Osteocyte (in vitro differentiated cells): ENCODE results near the gene NPEPL1. TPM values are rescaled to one million over a fixed set of nuclear protein-coding genes. Genes with fewer than 3 reads are reported as not detected.

Experiments
- DNase-seq: peaks from one replicate; pipeline ENCODE4 v3.0.0; 2021; ENCODE audit warnings: mixed read lengths; ENCODE audit not compliant: unreplicated experiment; ENCODE audit errors: extremely low spot score
- H3K27ac Mint-ChIP-seq: one replicate; pipeline ENCODE4 v1.8.0; 2021; ENCODE audit warnings: mild to moderate bottlenecking, mixed read lengths; ENCODE audit not compliant: unreplicated experiment
- H3K27me3 Mint-ChIP-seq: one replicate; pipeline ENCODE4 v1.8.0; 2021; ENCODE audit warnings: mixed read lengths; ENCODE audit not compliant: unreplicated experiment
- H3K36me3 Mint-ChIP-seq: one replicate; pipeline ENCODE4 v1.8.0; 2021; ENCODE audit warnings: mixed read lengths; ENCODE audit not compliant: unreplicated experiment
- H3K4me1 Mint-ChIP-seq: one replicate; pipeline ENCODE4 v1.8.0; 2021; ENCODE audit warnings: mixed read lengths; ENCODE audit not compliant: unreplicated experiment
- H3K4me3 Mint-ChIP-seq: one replicate; pipeline ENCODE4 v1.8.0; 2021; ENCODE audit warnings: mild to moderate bottlenecking, moderate library complexity, mixed read lengths; ENCODE audit not compliant: unreplicated experiment
- H3K9me3 Mint-ChIP-seq: one replicate; pipeline ENCODE4 v1.8.0; 2021; ENCODE audit warnings: mixed read lengths; ENCODE audit not compliant: unreplicated experiment
- total RNA-seq: library from RNA; stranded (reverse); gene quantifications from 2 replicates; pipeline ENCODE4 v1.2.1, GENCODE V29; 2021
- TF ChIP-seq, protein P1 (sequence below): fragments of 200-600 bp; sonication (generic); IDR thresholded peaks from 2 replicates; pipeline ENCODE4 v1.5.0; 2021; ENCODE audit warnings: antibody characterized with exemption, mild to moderate bottlenecking, moderate library complexity

NPEPL1 gene
- total RNA-seq, 1 donor from 2014 or later, result 13.6 TPM

- peak; percentile 84 for DNase-seq
- Mint-ChIP-seq H3K36me3 (peaks cover 17% of the 10 kb centered on the region), H3K4me3 (no peak overlapping the region), H3K9me3 (peaks cover 5% of the 10 kb centered on the region), H3K27ac (no peak overlapping the region), H3K27me3 (no peaks in the 10 kb centered on the region), H3K4me1 (no peaks in the 10 kb centered on the region)
- TF ChIP-seq, protein P1, sequence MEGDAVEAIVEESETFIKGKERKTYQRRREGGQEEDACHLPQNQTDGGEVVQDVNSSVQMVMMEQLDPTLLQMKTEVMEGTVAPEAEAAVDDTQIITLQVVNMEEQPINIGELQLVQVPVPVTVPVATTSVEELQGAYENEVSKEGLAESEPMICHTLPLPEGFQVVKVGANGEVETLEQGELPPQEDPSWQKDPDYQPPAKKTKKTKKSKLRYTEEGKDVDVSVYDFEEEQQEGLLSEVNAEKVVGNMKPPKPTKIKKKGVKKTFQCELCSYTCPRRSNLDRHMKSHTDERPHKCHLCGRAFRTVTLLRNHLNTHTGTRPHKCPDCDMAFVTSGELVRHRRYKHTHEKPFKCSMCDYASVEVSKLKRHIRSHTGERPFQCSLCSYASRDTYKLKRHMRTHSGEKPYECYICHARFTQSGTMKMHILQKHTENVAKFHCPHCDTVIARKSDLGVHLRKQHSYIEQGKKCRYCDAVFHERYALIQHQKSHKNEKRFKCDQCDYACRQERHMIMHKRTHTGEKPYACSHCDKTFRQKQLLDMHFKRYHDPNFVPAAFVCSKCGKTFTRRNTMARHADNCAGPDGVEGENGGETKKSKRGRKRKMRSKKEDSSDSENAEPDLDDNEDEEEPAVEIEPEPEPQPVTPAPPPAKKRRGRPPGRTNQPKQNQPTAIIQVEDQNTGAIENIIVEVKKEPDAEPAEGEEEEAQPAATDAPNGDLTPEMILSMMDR, result no peak
Observed at GRCh38 chr20:58708246-58708931, 15.8 kb downstream of the NPEPL1 start.

DNA sequence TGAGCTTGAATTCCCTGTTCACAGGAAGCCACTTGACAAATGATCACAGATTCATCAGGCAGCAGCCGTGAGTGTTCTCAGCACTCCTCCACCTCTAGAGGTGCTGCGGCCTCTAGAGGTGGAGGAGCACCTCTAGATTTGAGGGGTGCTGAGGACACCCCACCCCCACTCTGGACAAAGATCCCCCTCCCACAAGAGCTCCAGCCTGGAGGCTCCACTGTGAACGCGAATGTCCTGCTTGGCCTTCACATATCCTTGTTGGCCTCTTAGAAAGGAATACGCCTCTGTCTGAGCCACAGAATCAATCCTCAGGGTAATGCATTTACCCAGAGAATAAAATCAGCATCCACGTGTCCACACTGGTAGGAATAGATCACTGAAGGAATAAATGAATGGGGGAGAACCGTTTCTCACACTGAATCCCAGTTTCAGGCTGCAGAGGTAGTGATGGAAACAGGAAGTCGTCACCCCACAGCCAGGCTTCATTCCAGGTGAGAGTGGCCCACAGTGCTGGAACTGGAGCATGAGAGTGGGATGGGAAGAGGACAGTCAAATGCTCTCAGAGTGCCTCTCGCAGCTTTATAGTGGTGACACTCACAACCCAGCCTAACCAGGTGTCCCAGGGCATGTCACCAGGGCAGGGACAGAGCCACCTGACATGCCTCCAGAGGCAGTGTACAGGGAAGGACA is 16.6 kb downstream of the NPEPL1 start:
- Mint-ChIP-seq H3K9me3 (peaks cover 5% of the 10 kb centered on the region), H3K4me3 (no peak overlapping the region), H3K36me3 (peaks cover 11% of the 10 kb centered on the region), H3K27me3 (no peaks in the 10 kb centered on the region), H3K27ac (no peak overlapping the region), H3K4me1 (no peaks in the 10 kb centered on the region)
- DNase-seq, result peak; percentile 70
- TF ChIP-seq, protein P1, result no peak

GRCh38 chr20:58709703-58710039 is 17.1 kb downstream of the NPEPL1 start:
- Mint-ChIP-seq H3K27ac (no peak overlapping the region), H3K9me3 (peaks cover 1% of the 10 kb centered on the region), H3K36me3 (peaks cover 6% of the 10 kb centered on the region), H3K27me3 (no peaks in the 10 kb centered on the region), H3K4me1 (no peaks in the 10 kb centered on the region), H3K4me3 (no peak overlapping the region)
- TF ChIP-seq, protein P1, result no peak
- DNase-seq, result no peak

DNA sequence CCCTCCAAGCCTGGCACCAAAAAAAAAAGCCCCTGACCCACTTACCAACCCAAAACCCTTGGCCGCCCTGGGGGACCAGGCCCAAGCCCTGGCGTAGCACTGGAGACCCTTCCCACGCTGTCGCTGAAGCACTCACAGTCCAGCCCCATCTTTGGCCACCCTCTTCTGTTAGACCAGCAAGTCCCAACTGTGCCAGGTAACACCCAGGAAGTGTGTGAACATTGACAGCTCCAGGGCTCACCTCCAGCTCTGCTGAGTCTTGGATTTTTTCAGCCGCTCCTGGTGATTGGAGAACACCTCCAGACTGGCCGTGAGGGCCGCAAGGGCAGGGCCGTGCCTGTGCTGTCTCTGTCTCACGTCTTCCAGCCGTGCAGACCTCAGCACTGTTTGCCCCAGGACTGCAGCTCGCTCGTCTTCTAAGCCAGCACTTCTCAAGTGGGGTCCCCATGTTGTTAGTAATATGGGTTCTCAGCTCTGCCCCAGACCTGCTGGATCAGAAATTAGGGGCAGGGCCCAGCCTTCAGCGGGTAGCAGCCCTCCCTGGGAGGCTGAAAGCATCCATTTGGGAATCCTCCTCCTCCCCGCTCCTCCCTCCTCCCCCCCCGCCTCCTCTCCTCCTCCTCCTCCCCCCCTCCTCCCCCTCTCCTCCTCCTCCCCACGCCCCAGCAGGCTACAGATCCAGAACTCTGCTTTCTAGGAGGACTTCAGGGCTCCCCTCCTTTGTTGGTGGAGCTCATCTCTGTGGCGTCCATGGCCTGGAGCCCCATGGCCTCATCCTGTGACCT is 18.1 kb downstream of the NPEPL1 start:
- Mint-ChIP-seq H3K36me3 (no peaks in the 10 kb centered on the region), H3K4me3 (no peak overlapping the region), H3K4me1 (no peaks in the 10 kb centered on the region), H3K9me3 (no peaks in the 10 kb centered on the region), H3K27ac (no peak overlapping the region), H3K27me3 (no peaks in the 10 kb centered on the region)
- DNase-seq, result peak; percentile 80
- TF ChIP-seq, protein P1, result no peak
